ENCODE measurements around the gene TGFB2.

GRCh38 chr1:218346391-218347204, 1.5 kb downstream of the TGFB2 start:
- TF ChIP-seq, protein P1, sequence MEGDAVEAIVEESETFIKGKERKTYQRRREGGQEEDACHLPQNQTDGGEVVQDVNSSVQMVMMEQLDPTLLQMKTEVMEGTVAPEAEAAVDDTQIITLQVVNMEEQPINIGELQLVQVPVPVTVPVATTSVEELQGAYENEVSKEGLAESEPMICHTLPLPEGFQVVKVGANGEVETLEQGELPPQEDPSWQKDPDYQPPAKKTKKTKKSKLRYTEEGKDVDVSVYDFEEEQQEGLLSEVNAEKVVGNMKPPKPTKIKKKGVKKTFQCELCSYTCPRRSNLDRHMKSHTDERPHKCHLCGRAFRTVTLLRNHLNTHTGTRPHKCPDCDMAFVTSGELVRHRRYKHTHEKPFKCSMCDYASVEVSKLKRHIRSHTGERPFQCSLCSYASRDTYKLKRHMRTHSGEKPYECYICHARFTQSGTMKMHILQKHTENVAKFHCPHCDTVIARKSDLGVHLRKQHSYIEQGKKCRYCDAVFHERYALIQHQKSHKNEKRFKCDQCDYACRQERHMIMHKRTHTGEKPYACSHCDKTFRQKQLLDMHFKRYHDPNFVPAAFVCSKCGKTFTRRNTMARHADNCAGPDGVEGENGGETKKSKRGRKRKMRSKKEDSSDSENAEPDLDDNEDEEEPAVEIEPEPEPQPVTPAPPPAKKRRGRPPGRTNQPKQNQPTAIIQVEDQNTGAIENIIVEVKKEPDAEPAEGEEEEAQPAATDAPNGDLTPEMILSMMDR (IDR thresholded peaks at IDR 0.05), result no peak
- TF ChIP-seq EZH2 (IDR thresholded peaks at IDR 0.05; ENCODE audit: borderline replicate concordance, insufficient read depth, low read depth, low read length, poor library complexity, severe bottlenecking), result no peak
